GM10266 (cell line): ENCODE results near the gene GMPPA.

Experiments
- DNase-seq: peaks from one replicate; pipeline ENCODE4 v3.0.0; 2012; ENCODE audit errors: extremely low spot score
- TF ChIP-seq, protein P1 (sequence below): IDR thresholded peaks from 2 replicates; pipeline ENCODE4 v1.5.1; 2012; ENCODE audit warnings: mild to moderate bottlenecking, low read depth; ENCODE audit not compliant: control insufficient read depth, insufficient read depth; ENCODE audit errors: missing control alignments

GMPPA gene

GRCh38 chr2:219531639-219532377, 33.1 kb downstream of the GMPPA start:
- TF ChIP-seq, protein P1, sequence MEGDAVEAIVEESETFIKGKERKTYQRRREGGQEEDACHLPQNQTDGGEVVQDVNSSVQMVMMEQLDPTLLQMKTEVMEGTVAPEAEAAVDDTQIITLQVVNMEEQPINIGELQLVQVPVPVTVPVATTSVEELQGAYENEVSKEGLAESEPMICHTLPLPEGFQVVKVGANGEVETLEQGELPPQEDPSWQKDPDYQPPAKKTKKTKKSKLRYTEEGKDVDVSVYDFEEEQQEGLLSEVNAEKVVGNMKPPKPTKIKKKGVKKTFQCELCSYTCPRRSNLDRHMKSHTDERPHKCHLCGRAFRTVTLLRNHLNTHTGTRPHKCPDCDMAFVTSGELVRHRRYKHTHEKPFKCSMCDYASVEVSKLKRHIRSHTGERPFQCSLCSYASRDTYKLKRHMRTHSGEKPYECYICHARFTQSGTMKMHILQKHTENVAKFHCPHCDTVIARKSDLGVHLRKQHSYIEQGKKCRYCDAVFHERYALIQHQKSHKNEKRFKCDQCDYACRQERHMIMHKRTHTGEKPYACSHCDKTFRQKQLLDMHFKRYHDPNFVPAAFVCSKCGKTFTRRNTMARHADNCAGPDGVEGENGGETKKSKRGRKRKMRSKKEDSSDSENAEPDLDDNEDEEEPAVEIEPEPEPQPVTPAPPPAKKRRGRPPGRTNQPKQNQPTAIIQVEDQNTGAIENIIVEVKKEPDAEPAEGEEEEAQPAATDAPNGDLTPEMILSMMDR, result no peak
- DNase-seq, result no peak

DNA sequence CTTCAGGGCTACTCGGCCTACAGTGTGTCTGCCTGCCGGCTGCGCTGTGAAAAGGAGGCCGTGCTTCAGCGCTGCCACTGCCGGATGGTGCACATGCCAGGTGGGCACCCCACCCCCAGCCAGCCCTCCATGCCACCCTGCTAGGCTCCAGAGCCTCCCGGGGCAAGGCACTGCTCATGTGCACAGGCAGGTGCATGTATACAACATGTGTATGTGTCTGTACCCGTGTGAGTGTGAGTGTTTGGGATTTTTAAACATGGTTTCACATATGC, 33.6 kb downstream of the GMPPA start:
- TF ChIP-seq, protein P1, result no peak
- DNase-seq, result no peak

DNA sequence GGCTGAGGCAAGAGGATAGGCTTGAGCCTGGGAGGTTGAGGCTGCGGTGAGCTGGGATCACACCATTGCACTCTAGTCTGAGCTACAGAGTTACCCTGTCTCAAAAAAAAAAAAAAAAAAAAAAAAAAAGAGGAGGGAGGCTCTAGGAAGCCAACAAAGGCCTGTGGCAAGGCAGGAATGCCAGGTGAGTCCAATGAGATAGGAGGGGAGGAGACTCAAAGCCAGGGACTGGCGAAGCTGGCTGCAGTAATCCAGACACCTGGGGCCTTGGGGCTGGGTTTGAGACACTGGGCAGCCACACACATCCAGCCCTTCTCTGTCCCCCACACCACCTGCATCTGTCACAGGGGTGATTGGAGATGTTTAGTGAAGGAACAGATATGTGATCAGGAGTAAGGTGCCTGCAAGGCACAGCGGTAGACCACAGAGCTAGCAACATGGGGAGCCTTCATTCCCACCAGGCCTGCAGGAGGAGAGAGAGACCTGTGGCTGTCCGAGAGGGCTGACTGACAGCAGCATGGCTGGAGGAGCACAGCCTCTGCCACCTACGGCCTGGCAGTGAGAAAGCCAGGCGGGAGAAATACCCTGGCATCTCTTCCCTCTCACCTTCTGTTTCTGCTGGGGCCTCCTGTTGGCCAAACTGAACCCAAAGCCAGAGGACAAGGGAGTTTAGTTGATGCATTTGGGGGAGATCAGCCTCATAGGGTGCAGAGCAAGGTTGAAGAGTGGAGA, 35.4 kb downstream of the GMPPA start:
- no peak for DNase-seq
- TF ChIP-seq, protein P1, result no peak

- TF ChIP-seq, protein P1, result no peak
- no peak for DNase-seq
Measured at GRCh38 chr2:219536425-219536824, 37.7 kb downstream of the GMPPA start.

- TF ChIP-seq, protein P1, result no peak
- no peak for DNase-seq
Measured at GRCh38 chr2:219536967-219537366, 38.3 kb downstream of the GMPPA start.

- TF ChIP-seq, protein P1, result no peak
- no peak for DNase-seq
Measured at GRCh38 chr2:219537657-219538488, 39.2 kb downstream of the GMPPA start.
